ENCODE data around the gene DHX36. TPM values are rescaled to one million over a fixed set of nuclear protein-coding genes. Genes with fewer than 3 reads are reported as not detected.

DHX36 gene
- polyA plus RNA-seq, 3 donors: 4.7 to 31.5 (median 5.7) TPM

DNA sequence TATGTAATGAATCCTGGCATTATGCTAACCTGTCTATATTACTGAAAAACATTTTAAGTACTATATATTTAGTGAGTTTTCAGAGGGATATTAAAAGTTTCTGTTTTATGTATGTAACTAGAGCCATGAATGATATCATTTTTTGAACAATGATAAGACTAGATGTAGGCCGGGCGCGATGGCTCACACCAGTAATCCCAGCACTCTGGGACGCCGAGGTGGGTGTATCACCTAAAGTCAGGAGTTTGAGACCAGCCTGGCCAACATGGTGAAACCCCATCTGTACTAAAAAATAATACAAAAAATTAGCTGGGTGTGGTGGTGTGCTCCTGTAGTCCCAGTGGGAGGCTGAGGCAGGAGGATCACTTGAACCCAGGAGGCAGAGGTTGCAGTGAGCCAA is 34.1 kb downstream of the DHX36 start:
- Histone ChIP-seq H3K4me1 (ENCODE audit: control insufficient read depth in 1 of 2, insufficient read depth in 2 of 2, low read length in 2 of 2) (peaks cover 3 to 4% of the 10 kb centered on the region in 2 donors), H3K4me3 (replicated peaks in 1 of 3; ENCODE audit: low read depth in 2 of 3, low read length in 3 of 3) (no peak overlapping the region), H3K36me3 (replicated peaks in 1 of 2; ENCODE audit: control insufficient read depth in 1 of 2, insufficient read depth in 2 of 2, low read length in 2 of 2) (peaks cover 84% of the 10 kb centered on the region in 2 donors), H4K20me1 (ENCODE audit: insufficient read depth, low read length) (no peaks in the 10 kb centered on the region), H3K79me2 (ENCODE audit: insufficient read depth, low read length) (no peaks in the 10 kb centered on the region), H3K27me3 (ENCODE audit: control insufficient read depth in 2 of 2, insufficient read depth in 2 of 2, low read length in 2 of 2) (no peaks in the 10 kb centered on the region), H3K27ac (ENCODE audit: low read depth in 1 of 2, low read length in 2 of 2) (no peak overlapping the region), H3K4me2 (replicated peaks; ENCODE audit: extremely low read depth, low read length, poor library complexity, severe bottlenecking) (no peak overlapping the region), H2AFZ (ENCODE audit: insufficient read depth, low read depth, low read length, poor library complexity, severe bottlenecking) (no peak overlapping the region), H3K9ac (ENCODE audit: insufficient read depth, low read length, poor library complexity, severe bottlenecking) (no peak overlapping the region), H3K9me3 (replicated peaks in 1 of 2; ENCODE audit: control insufficient read depth in 1 of 2, insufficient read depth in 1 of 2, low read length in 2 of 2) (no peaks in the 10 kb centered on the region)
- intact Hi-C loops (cut with micrococcal nuclease): no loop called here
- Mint-ChIP-seq H3K27me3 (ENCODE audit: low read depth in 3 of 3) (no peaks in the 10 kb centered on the region), H3K36me3 (peaks cover 71 to 89% of the 10 kb centered on the region in 2 donors), H3K4me3 (no peak overlapping the region), H3K27ac (no peak overlapping the region), H3K9me3 (no peaks in the 10 kb centered on the region), H3K4me1 (peaks cover 4% of the 10 kb centered on the region)
- TF ChIP-seq, protein P1, sequence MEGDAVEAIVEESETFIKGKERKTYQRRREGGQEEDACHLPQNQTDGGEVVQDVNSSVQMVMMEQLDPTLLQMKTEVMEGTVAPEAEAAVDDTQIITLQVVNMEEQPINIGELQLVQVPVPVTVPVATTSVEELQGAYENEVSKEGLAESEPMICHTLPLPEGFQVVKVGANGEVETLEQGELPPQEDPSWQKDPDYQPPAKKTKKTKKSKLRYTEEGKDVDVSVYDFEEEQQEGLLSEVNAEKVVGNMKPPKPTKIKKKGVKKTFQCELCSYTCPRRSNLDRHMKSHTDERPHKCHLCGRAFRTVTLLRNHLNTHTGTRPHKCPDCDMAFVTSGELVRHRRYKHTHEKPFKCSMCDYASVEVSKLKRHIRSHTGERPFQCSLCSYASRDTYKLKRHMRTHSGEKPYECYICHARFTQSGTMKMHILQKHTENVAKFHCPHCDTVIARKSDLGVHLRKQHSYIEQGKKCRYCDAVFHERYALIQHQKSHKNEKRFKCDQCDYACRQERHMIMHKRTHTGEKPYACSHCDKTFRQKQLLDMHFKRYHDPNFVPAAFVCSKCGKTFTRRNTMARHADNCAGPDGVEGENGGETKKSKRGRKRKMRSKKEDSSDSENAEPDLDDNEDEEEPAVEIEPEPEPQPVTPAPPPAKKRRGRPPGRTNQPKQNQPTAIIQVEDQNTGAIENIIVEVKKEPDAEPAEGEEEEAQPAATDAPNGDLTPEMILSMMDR (IDR thresholded peaks at IDR 0.05): no peak
- no peak for DNase-seq
- WGBS (ENCODE audit: insufficient coverage): 100% methylated on average over 2 of the region's 5 CpGs

DNA sequence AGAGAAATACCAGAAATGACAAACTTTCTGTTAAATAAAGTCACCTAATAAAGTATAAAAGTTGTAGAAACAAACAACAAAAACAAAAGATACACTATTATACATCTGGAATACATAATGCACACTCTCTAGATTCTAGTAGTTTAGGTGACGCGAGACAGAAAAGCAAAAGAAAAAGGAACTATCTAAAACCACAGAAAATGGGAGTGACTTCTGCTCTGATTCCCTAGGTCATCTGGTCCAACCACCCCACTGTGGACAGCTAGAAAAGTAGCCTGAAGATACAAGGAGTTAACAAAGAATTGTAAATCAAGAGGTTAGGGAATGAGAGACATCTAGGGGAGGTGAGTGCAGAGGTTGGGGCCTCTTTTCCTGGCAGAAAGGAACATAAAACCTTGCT is 39.1 kb downstream of the DHX36 start:
- H3K36me3 ChIP-seq (replicated peaks in 1 of 2; ENCODE audit: control insufficient read depth in 1 of 2, insufficient read depth in 2 of 2, low read length in 2 of 2): peaks cover 80 to 82% of the 10 kb centered on the region in 2 donors
- H4K20me1 ChIP-seq (ENCODE audit: insufficient read depth, low read length): no peaks in the 10 kb centered on the region
- Mint-ChIP-seq H3K4me1 (peaks cover 7% of the 10 kb centered on the region), H3K27ac (peak overlapping the region in 1 of 7 donors; percentile 11), H3K27me3 (ENCODE audit: low read depth in 3 of 3) (no peaks in the 10 kb centered on the region), H3K9me3 (no peaks in the 10 kb centered on the region), H3K36me3 (peaks cover 72 to 87% of the 10 kb centered on the region in 2 donors), H3K4me3 (no peak overlapping the region)
- no peaks in the 10 kb centered on the region for H3K9me3 ChIP-seq (replicated peaks in 1 of 2; ENCODE audit: control insufficient read depth in 1 of 2, insufficient read depth in 1 of 2, low read length in 2 of 2)
- H3K79me2 ChIP-seq (ENCODE audit: insufficient read depth, low read length): no peaks in the 10 kb centered on the region
- TF ChIP-seq, protein P1 (IDR thresholded peaks at IDR 0.05): no peak
- H3K27ac ChIP-seq (ENCODE audit: low read depth in 1 of 2, low read length in 2 of 2): peak overlapping the region in 1 of 2 donors; percentile 18
- H3K27me3 ChIP-seq (ENCODE audit: control insufficient read depth in 2 of 2, insufficient read depth in 2 of 2, low read length in 2 of 2): no peaks in the 10 kb centered on the region
- peaks cover 3 to 7% of the 10 kb centered on the region in 2 donors for H3K4me1 ChIP-seq (ENCODE audit: control insufficient read depth in 1 of 2, insufficient read depth in 2 of 2, low read length in 2 of 2)
- H3K9ac ChIP-seq (ENCODE audit: insufficient read depth, low read length, poor library complexity, severe bottlenecking): no peak overlapping the region
- DNase-seq: peak; percentile 0 to 24 (median 5)
- H3K4me2 ChIP-seq (replicated peaks; ENCODE audit: extremely low read depth, low read length, poor library complexity, severe bottlenecking): no peak overlapping the region
- H3K4me3 ChIP-seq (replicated peaks in 1 of 3; ENCODE audit: low read depth in 2 of 3, low read length in 3 of 3): no peak overlapping the region
- WGBS (ENCODE audit: insufficient coverage): no CpG with 5 or more reads among the region's 2 CpGs
- intact Hi-C loops (cut with micrococcal nuclease): no loop called here
- no peak overlapping the region for H2AFZ ChIP-seq (ENCODE audit: insufficient read depth, low read depth, low read length, poor library complexity, severe bottlenecking)

Measured in CD14-positive monocyte (primary cell).